ENCODE results near the gene CEBPB. TPM values are rescaled to one million over a fixed set of nuclear protein-coding genes. Genes with fewer than 3 reads are reported as not detected.
A peak's percentile ranks its signal among the peaks of the same experiment; 100 is the strongest.

The CEBPB gene
- total RNA-seq, 2 experiments from 2014 or later = 17.9 to 24.1 TPM

GRCh38 chr20:50191065-50191543 lies 474 bp downstream of the CEBPB start:
- POLR2A ChIA-PET = interaction anchor here (0.7 to 1.1 kb wide), 2 partner anchors 138 to 148 kb away, joined by 3 to 4 read pairs; no protein-coding TSS in a partner anchor
- CTCF ChIA-PET = interaction anchor here (0.6 to 2.6 kb wide), 11 partner anchors 10 to 434 kb away, joined by 3 to 10 read pairs (median 4); no protein-coding TSS in a partner anchor
- peak overlapping the region; percentile 82 for H3K27ac Mint-ChIP-seq
- peak; percentile 71 for DNase-seq
- peak overlapping the region; percentile 67 for H3K4me3 Mint-ChIP-seq
- H3K9me3 Mint-ChIP-seq = no peaks in the 10 kb centered on the region
- peaks cover 1% of the 10 kb centered on the region for H3K27me3 Mint-ChIP-seq
- peaks cover 20% of the 10 kb centered on the region for H3K36me3 Mint-ChIP-seq (ENCODE audit: low read depth)
- peaks cover 32% of the 10 kb centered on the region for H3K4me1 Mint-ChIP-seq

GRCh38 chr20:50191544-50192363 lies 1.1 kb downstream of the CEBPB start:
- Mint-ChIP-seq H3K9me3 (no peaks in the 10 kb centered on the region), H3K36me3 (ENCODE audit: low read depth) (peaks cover 21% of the 10 kb centered on the region), H3K27me3 (no peaks in the 10 kb centered on the region), H3K27ac (peak overlapping the region; percentile 99), H3K4me1 (peaks cover 29% of the 10 kb centered on the region), H3K4me3 (peak overlapping the region; percentile 96)
- ChIA-PET CTCF (interaction anchor here (0.6 to 2.6 kb wide), 10 partner anchors 9 to 433 kb away, joined by 3 to 10 read pairs (median 4); no protein-coding TSS in a partner anchor), POLR2A (interaction anchor here (0.7 to 1.1 kb wide), 2 partner anchors 138 to 147 kb away, joined by 3 to 4 read pairs; no protein-coding TSS in a partner anchor)
- peak; percentile 54 for DNase-seq

GRCh38 chr20:50192364-50193198 lies 2.0 kb downstream of the CEBPB start:
- Mint-ChIP-seq H3K27ac (peak overlapping the region; percentile 99), H3K36me3 (ENCODE audit: low read depth) (peaks cover 21% of the 10 kb centered on the region), H3K27me3 (no peaks in the 10 kb centered on the region), H3K4me3 (peak overlapping the region; percentile 96), H3K4me1 (peaks cover 31% of the 10 kb centered on the region), H3K9me3 (no peaks in the 10 kb centered on the region)
- ChIA-PET POLR2A (no interaction called here), CTCF (interaction anchor here (1.3 to 2.6 kb wide), 4 partner anchors 8 to 286 kb away, joined by 3 to 10 read pairs (median 8); no protein-coding TSS in a partner anchor)
- peak; percentile 87 for DNase-seq

- H3K9me3 Mint-ChIP-seq = no peaks in the 10 kb centered on the region
- H3K4me3 Mint-ChIP-seq = peak overlapping the region; percentile 96
- peaks cover 21% of the 10 kb centered on the region for H3K36me3 Mint-ChIP-seq (ENCODE audit: low read depth)
- no peak for DNase-seq
- H3K27me3 Mint-ChIP-seq = no peaks in the 10 kb centered on the region
- CTCF ChIA-PET = interaction anchor here (2.4 kb wide), 1 partner anchor 17 kb away, joined by 6 read pairs; no protein-coding TSS in a partner anchor
- peak overlapping the region; percentile 99 for H3K27ac Mint-ChIP-seq
- POLR2A ChIA-PET = no interaction called here
- peaks cover 31% of the 10 kb centered on the region for H3K4me1 Mint-ChIP-seq
Measured at GRCh38 chr20:50193199-50193835, 2.7 kb downstream of the CEBPB start.

- CTCF ChIA-PET = interaction anchor here (1.0 to 2.4 kb wide), 3 partner anchors 14 to 140 kb away, joined by 3 to 6 read pairs (median 4); no protein-coding TSS in a partner anchor
- peak overlapping the region; percentile 36 for H3K27ac Mint-ChIP-seq
Measured at GRCh38 chr20:50193836-50194421, 3.3 kb downstream of the CEBPB start.

GRCh38 chr20:50194422-50194830 lies 3.8 kb downstream of the CEBPB start:
- Mint-ChIP-seq H3K27me3 (no peaks in the 10 kb centered on the region), H3K27ac (no peak overlapping the region), H3K4me1 (peaks cover 32% of the 10 kb centered on the region), H3K36me3 (ENCODE audit: low read depth) (peaks cover 23% of the 10 kb centered on the region), H3K4me3 (no peak overlapping the region), H3K9me3 (peaks cover 1% of the 10 kb centered on the region)
- ChIA-PET CTCF (interaction anchor here (1.0 to 2.4 kb wide), 3 partner anchors 14 to 140 kb away, joined by 3 to 6 read pairs (median 4); no protein-coding TSS in a partner anchor), POLR2A (no interaction called here)
- DNase-seq = no peak

More at GRCh38 chr20:50193836-50194421, 3.3 kb downstream of the CEBPB start:
- DNase-seq = no peak
- H3K4me3 Mint-ChIP-seq = peak overlapping the region; percentile 96
- peaks cover 31% of the 10 kb centered on the region for H3K4me1 Mint-ChIP-seq
- POLR2A ChIA-PET = no interaction called here
- H3K36me3 Mint-ChIP-seq (ENCODE audit: low read depth) = peaks cover 21% of the 10 kb centered on the region
- H3K27me3 Mint-ChIP-seq = no peaks in the 10 kb centered on the region
- no peaks in the 10 kb centered on the region for H3K9me3 Mint-ChIP-seq

GRCh38 chr20:50194831-50195523 lies 4.3 kb downstream of the CEBPB start:
- Mint-ChIP-seq H3K9me3 (peaks cover 3% of the 10 kb centered on the region), H3K36me3 (ENCODE audit: low read depth) (peaks cover 28% of the 10 kb centered on the region), H3K4me1 (peaks cover 37% of the 10 kb centered on the region), H3K27ac (peak overlapping the region; percentile 20), H3K27me3 (no peaks in the 10 kb centered on the region), H3K4me3 (no peak overlapping the region)
- POLR2A ChIA-PET = no interaction called here
- DNase-seq = no peak
- CTCF ChIA-PET = interaction anchor here (1.0 to 2.4 kb wide), 3 partner anchors 13 to 139 kb away, joined by 3 to 6 read pairs (median 4); no protein-coding TSS in a partner anchor

- Mint-ChIP-seq H3K36me3 (ENCODE audit: low read depth) (peaks cover 29% of the 10 kb centered on the region), H3K27me3 (no peaks in the 10 kb centered on the region), H3K27ac (peak overlapping the region; percentile 20), H3K4me1 (peaks cover 38% of the 10 kb centered on the region), H3K4me3 (no peak overlapping the region), H3K9me3 (peaks cover 3% of the 10 kb centered on the region)
- ChIA-PET CTCF (interaction anchor here (2.4 kb wide), 1 partner anchor 15 kb away, joined by 6 read pairs; no protein-coding TSS in a partner anchor), POLR2A (no interaction called here)
- no peak for DNase-seq
Measured at GRCh38 chr20:50195524-50196120, 5.0 kb downstream of the CEBPB start.

- ChIA-PET CTCF (no interaction called here), POLR2A (no interaction called here)
- H3K36me3 Mint-ChIP-seq (ENCODE audit: low read depth) = peaks cover 29% of the 10 kb centered on the region
- H3K27me3 Mint-ChIP-seq = no peaks in the 10 kb centered on the region
- no peak for DNase-seq
- no peak overlapping the region for H3K4me3 Mint-ChIP-seq
- H3K4me1 Mint-ChIP-seq = peaks cover 38% of the 10 kb centered on the region
- H3K9me3 Mint-ChIP-seq = peaks cover 3% of the 10 kb centered on the region
- no peak overlapping the region for H3K27ac Mint-ChIP-seq
Measured at GRCh38 chr20:50196248-50196647, 5.6 kb downstream of the CEBPB start.

- peaks cover 3% of the 10 kb centered on the region for H3K9me3 Mint-ChIP-seq
- H3K27ac Mint-ChIP-seq = no peak overlapping the region
- peaks cover 29% of the 10 kb centered on the region for H3K36me3 Mint-ChIP-seq (ENCODE audit: low read depth)
- CTCF ChIA-PET = interaction anchor here (0.6 kb wide), 1 partner anchor 291 kb away, joined by 3 read pairs; no protein-coding TSS in a partner anchor
- H3K4me3 Mint-ChIP-seq = no peak overlapping the region
- DNase-seq = no peak
- H3K4me1 Mint-ChIP-seq = peaks cover 38% of the 10 kb centered on the region
- POLR2A ChIA-PET = no interaction called here
- no peaks in the 10 kb centered on the region for H3K27me3 Mint-ChIP-seq
Measured at GRCh38 chr20:50196896-50197295, 6.3 kb downstream of the CEBPB start.

All from activated CD4-positive, alpha-beta T cell treated with anti-CD3 and anti-CD28 coated beads, Interleukin-2, amount 10 ng/mL, durations not matched to agents 7 days and 5 days (primary cell).